Vagina (tissue), 2 donors: Measurements from ENCODE around the gene TUBB.
A peak's percentile ranks its signal among the peaks of the same experiment; 100 is the strongest.

Source experiments
- POLR2A ChIP-seq, 2 donors: fragments of 450-650 bp; IDR thresholded peaks; one replicate each; pipeline ENCODE4 v1.6.1; 2017; ENCODE audit warnings: antibody characterized with exemption in 2 of 2, mild to moderate bottlenecking in 2 of 2, moderate library complexity in 2 of 2
- POLR2AphosphoS5 ChIP-seq, 2 donors: sonication (generic); formaldehyde crosslinking; IDR thresholded peaks; one replicate each; pipeline ENCODE4 v1.9.0; 2017; ENCODE audit warnings: antibody characterized with exemption in 2 of 2, mild to moderate bottlenecking in 2 of 2, low read depth in 1 of 2; ENCODE audit not compliant: insufficient read depth in 1 of 2
- TF ChIP-seq, protein P1 (sequence below), 3 experiments: fragments of 450-650 bp in 2 of 3; fragments of 200-600 bp in 1 of 3; sonication (generic) in 1 of 3; IDR thresholded peaks; one replicate each; pipeline ENCODE4 v1.5.1; 2017 to 2019; ENCODE audit warnings: antibody characterized with exemption in 3 of 3, mild to moderate bottlenecking in 2 of 3, moderate library complexity in 2 of 3

DNA sequence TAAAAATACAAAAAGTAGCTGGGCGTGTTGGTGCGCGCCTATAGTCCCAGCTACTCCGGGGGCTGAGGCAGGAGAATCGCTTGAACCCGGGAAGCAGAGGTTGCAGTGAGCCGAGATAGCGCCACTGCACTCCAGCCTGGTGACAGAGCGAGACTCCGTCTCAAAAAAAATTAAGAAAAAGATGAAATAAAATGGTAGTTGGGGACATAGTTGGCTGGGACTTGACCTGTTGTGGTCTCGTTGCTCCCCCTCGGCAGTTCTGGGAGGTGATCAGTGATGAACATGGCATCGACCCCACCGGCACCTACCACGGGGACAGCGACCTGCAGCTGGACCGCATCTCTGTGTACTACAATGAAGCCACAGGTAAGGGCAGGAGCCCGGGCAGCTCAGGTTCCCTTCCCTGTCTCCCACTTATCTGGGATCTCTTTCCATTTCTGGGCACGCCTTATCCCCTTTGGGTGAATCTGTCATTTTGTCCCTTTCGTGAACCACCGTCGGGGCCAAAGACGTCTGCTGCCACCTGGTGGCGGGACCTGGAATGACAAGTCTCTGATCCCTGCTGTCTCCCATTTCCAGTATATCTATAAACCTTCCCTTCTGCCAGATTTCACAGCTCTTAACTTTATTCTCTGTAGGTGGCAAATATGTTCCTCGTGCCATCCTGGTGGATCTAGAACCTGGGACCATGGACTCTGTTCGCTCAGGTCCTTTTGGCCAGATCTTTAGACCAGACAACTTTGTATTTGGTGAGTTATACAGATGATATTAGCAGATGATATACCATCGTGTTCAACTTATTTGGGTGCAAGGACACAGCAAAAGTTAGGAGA lies 2.3 kb downstream of the TUBB start:
- TF ChIP-seq, protein P1, sequence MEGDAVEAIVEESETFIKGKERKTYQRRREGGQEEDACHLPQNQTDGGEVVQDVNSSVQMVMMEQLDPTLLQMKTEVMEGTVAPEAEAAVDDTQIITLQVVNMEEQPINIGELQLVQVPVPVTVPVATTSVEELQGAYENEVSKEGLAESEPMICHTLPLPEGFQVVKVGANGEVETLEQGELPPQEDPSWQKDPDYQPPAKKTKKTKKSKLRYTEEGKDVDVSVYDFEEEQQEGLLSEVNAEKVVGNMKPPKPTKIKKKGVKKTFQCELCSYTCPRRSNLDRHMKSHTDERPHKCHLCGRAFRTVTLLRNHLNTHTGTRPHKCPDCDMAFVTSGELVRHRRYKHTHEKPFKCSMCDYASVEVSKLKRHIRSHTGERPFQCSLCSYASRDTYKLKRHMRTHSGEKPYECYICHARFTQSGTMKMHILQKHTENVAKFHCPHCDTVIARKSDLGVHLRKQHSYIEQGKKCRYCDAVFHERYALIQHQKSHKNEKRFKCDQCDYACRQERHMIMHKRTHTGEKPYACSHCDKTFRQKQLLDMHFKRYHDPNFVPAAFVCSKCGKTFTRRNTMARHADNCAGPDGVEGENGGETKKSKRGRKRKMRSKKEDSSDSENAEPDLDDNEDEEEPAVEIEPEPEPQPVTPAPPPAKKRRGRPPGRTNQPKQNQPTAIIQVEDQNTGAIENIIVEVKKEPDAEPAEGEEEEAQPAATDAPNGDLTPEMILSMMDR (IDR thresholded peaks at IDR 0.05): peak; percentile 94 to 98 (median 95)
- no peak for TF ChIP-seq POLR2A (IDR thresholded peaks at IDR 0.05)
- peak; percentile 49 to 80 for TF ChIP-seq POLR2AphosphoS5 (IDR thresholded peaks at IDR 0.05; ENCODE audit: insufficient read depth in 1 of 2, low read depth in 1 of 2)
